ENCODE measurements around the gene KIF12. TPM values are rescaled to one million over a fixed set of nuclear protein-coding genes. Genes with fewer than 3 reads are reported as not detected.

Gene KIF12
- total and polyA plus RNA-seq, 2 experiments from 2014 or later, result 4.2 to 4.3 TPM

DNA sequence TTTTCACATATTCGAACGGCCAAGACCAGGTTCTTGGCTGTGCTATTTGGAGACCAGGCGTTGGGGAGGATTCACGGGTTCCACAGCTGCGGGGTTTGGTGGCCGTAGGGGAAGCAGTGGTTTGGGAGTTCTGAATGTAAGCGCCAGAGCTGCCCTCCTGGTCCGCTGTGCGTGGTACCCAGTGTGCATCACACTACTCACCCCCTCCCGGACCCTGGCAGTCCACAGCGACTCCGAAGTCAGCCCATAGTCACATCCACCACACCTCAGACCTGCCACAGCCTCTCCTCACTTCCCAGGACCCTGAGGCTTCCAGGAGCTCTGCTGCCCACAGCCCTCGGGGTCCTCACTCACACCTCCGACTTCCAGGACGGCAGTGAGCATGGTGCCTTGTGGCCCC, 47.8 kb downstream of the KIF12 start:
- no peaks in the 10 kb centered on the region for H3K27me3 ChIP-seq (ENCODE audit: insufficient read depth)
- no peak overlapping the region for H3K27ac ChIP-seq (ENCODE audit: low read depth)
- Mint-ChIP-seq H3K27ac (no peak overlapping the region), H3K4me3 (no peak overlapping the region), H3K4me1 (peaks cover 7% of the 10 kb centered on the region), H3K27me3 (ENCODE audit: insufficient read depth, low read depth, poor library complexity) (peaks cover 3% of the 10 kb centered on the region), H3K9me3 (no peaks in the 10 kb centered on the region), H3K36me3 (ENCODE audit: low read depth) (peaks cover 40% of the 10 kb centered on the region)
- no peaks in the 10 kb centered on the region for H3F3A ChIP-seq (replicated peaks; ENCODE audit: low read depth)
- H3K4me1 ChIP-seq (ENCODE audit: insufficient read depth), result no peaks in the 10 kb centered on the region
- H3K4me3 ChIP-seq, result no peak overlapping the region
- H3K4me2 ChIP-seq, result no peak overlapping the region
- no peaks in the 10 kb centered on the region for H3K36me3 ChIP-seq (ENCODE audit: insufficient read depth)
- no peaks in the 10 kb centered on the region for H3K79me2 ChIP-seq (replicated peaks; ENCODE audit: insufficient read depth)
- TF ChIP-seq, protein P1, sequence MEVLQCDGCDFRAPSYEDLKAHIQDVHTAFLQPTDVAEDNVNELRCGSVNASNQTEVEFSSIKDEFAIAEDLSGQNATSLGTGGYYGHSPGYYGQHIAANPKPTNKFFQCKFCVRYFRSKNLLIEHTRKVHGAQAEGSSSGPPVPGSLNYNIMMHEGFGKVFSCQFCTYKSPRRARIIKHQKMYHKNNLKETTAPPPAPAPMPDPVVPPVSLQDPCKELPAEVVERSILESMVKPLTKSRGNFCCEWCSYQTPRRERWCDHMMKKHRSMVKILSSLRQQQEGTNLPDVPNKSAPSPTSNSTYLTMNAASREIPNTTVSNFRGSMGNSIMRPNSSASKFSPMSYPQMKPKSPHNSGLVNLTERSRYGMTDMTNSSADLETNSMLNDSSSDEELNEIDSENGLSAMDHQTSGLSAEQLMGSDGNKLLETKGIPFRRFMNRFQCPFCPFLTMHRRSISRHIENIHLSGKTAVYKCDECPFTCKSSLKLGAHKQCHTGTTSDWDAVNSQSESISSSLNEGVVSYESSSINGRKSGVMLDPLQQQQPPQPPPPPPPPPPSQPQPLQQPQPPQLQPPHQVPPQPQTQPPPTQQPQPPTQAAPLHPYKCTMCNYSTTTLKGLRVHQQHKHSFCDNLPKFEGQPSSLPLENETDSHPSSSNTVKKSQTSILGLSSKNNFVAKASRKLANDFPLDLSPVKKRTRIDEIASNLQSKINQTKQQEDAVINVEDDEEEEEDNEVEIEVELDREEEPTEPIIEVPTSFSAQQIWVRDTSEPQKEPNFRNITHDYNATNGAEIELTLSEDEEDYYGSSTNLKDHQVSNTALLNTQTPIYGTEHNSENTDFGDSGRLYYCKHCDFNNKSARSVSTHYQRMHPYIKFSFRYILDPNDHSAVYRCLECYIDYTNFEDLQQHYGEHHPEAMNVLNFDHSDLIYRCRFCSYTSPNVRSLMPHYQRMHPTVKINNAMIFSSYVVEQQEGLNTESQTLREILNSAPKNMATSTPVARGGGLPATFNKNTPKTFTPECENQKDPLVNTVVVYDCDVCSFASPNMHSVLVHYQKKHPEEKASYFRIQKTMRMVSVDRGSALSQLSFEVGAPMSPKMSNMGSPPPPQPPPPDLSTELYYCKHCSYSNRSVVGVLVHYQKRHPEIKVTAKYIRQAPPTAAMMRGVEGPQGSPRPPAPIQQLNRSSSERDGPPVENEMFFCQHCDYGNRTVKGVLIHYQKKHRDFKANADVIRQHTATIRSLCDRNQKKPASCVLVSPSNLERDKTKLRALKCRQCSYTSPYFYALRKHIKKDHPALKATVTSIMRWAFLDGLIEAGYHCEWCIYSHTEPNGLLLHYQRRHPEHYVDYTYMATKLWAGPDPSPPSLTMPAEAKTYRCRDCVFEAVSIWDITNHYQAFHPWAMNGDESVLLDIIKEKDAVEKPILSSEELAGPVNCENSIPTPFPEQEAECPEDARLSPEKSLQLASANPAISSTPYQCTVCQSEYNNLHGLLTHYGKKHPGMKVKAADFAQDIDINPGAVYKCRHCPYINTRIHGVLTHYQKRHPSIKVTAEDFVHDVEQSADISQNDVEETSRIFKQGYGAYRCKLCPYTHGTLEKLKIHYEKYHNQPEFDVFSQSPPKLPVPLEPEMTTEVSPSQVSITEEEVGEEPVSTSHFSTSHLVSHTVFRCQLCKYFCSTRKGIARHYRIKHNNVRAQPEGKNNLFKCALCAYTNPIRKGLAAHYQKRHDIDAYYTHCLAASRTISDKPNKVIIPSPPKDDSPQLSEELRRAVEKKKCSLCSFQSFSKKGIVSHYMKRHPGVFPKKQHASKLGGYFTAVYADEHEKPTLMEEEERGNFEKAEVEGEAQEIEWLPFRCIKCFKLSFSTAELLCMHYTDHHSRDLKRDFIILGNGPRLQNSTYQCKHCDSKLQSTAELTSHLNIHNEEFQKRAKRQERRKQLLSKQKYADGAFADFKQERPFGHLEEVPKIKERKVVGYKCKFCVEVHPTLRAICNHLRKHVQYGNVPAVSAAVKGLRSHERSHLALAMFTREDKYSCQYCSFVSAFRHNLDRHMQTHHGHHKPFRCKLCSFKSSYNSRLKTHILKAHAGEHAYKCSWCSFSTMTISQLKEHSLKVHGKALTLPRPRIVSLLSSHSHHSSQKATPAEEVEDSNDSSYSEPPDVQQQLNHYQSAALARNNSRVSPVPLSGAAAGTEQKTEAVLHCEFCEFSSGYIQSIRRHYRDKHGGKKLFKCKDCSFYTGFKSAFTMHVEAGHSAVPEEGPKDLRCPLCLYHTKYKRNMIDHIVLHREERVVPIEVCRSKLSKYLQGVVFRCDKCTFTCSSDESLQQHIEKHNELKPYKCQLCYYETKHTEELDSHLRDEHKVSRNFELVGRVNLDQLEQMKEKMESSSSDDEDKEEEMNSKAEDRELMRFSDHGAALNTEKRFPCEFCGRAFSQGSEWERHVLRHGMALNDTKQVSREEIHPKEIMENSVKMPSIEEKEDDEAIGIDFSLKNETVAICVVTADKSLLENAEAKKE (CRISPR knock-in tag; IDR thresholded peaks at IDR 0.05), result no peak
- DNase-seq (ENCODE audit: low spot score) (no peak), ATAC-seq (no peak)
- H3K9me2 ChIP-seq (ENCODE audit: insufficient read depth), result 0 out of 2 replicates have a peak, but pooled peaks cover 4% of the 10 kb centered on the region
- no peak overlapping the region for H2AFZ ChIP-seq
- no peaks in the 10 kb centered on the region; the same call in none of the 2 replicates for H4K20me1 ChIP-seq (replicated peaks; ENCODE audit: insufficient read depth)

DNA sequence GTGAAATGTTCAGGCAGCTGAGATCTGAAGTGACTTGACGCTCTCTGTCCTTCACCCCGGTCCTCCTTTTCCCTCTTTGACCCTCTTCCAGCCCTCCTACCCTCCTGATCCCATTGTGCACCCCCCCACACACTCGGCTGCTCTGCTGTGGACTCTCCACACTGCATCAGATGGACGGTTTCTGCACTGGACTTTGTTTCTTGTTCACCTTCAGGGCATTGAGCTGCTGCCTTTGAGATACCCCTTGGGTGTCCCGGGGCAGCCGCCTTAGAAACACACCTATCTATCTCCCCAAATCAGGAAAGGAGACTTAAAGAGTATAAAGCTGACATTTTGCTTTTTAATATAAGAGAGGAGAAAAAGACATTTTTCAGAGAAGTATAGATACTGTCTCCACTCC, 48.4 kb downstream of the KIF12 start:
- ATAC-seq, result no peak
- Mint-ChIP-seq H3K27me3 (ENCODE audit: insufficient read depth, low read depth, poor library complexity) (peaks cover 3% of the 10 kb centered on the region), H3K27ac (no peak overlapping the region)
- TF ChIP-seq CREB1 (CRISPR knock-in tag; IDR thresholded peaks at IDR 0.05; ENCODE audit: low read depth) (no peak), STAT1 (IDR thresholded peaks at IDR 0.05; ENCODE audit: unreplicated experiment) (no peak), NANOG (IDR thresholded peaks at IDR 0.05; ENCODE audit: borderline replicate concordance) (no peak), EZH2 (IDR thresholded peaks at IDR 0.05; ENCODE audit: low read depth, unreplicated experiment) (no peak), ZNF331 (CRISPR knock-in tag; IDR thresholded peaks at IDR 0.05; ENCODE audit: low read depth) (no peak), JUNB (IDR thresholded peaks at IDR 0.05; ENCODE audit: unreplicated experiment) (no peak), EZH2phosphoT487 (IDR thresholded peaks at IDR 0.05; ENCODE audit: unreplicated experiment) (no peak)
- TF ChIP-seq, protein P2, sequence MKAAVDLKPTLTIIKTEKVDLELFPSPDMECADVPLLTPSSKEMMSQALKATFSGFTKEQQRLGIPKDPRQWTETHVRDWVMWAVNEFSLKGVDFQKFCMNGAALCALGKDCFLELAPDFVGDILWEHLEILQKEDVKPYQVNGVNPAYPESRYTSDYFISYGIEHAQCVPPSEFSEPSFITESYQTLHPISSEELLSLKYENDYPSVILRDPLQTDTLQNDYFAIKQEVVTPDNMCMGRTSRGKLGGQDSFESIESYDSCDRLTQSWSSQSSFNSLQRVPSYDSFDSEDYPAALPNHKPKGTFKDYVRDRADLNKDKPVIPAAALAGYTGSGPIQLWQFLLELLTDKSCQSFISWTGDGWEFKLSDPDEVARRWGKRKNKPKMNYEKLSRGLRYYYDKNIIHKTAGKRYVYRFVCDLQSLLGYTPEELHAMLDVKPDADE (IDR thresholded peaks at IDR 0.05), result no peak
- TF ChIP-seq, protein P3, sequence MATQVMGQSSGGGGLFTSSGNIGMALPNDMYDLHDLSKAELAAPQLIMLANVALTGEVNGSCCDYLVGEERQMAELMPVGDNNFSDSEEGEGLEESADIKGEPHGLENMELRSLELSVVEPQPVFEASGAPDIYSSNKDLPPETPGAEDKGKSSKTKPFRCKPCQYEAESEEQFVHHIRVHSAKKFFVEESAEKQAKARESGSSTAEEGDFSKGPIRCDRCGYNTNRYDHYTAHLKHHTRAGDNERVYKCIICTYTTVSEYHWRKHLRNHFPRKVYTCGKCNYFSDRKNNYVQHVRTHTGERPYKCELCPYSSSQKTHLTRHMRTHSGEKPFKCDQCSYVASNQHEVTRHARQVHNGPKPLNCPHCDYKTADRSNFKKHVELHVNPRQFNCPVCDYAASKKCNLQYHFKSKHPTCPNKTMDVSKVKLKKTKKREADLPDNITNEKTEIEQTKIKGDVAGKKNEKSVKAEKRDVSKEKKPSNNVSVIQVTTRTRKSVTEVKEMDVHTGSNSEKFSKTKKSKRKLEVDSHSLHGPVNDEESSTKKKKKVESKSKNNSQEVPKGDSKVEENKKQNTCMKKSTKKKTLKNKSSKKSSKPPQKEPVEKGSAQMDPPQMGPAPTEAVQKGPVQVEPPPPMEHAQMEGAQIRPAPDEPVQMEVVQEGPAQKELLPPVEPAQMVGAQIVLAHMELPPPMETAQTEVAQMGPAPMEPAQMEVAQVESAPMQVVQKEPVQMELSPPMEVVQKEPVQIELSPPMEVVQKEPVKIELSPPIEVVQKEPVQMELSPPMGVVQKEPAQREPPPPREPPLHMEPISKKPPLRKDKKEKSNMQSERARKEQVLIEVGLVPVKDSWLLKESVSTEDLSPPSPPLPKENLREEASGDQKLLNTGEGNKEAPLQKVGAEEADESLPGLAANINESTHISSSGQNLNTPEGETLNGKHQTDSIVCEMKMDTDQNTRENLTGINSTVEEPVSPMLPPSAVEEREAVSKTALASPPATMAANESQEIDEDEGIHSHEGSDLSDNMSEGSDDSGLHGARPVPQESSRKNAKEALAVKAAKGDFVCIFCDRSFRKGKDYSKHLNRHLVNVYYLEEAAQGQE (IDR thresholded peaks at IDR 0.05; ENCODE audit: unreplicated experiment), result no peak

More for the DNA sequence above, 48.4 kb downstream of the KIF12 start:
- Histone ChIP-seq H2AFZ (no peak overlapping the region), H3K4me3 (no peak overlapping the region), H3K4me2 (no peak overlapping the region), H3F3A (replicated peaks; ENCODE audit: low read depth) (no peaks in the 10 kb centered on the region), H3K4me1 (ENCODE audit: insufficient read depth) (no peaks in the 10 kb centered on the region), H3K9me2 (ENCODE audit: insufficient read depth) (0 out of 2 replicates have a peak, but pooled peaks cover 4% of the 10 kb centered on the region), H3K27ac (ENCODE audit: low read depth) (no peak overlapping the region), H4K20me1 (replicated peaks; ENCODE audit: insufficient read depth) (no peaks in the 10 kb centered on the region; the same call in none of the 2 replicates), H3K27me3 (ENCODE audit: insufficient read depth) (no peaks in the 10 kb centered on the region), H3K36me3 (ENCODE audit: insufficient read depth) (no peaks in the 10 kb centered on the region), H3K79me2 (replicated peaks; ENCODE audit: insufficient read depth) (no peaks in the 10 kb centered on the region)
- Mint-ChIP-seq H3K36me3 (ENCODE audit: low read depth) (peaks cover 40% of the 10 kb centered on the region), H3K4me1 (peaks cover 4% of the 10 kb centered on the region), H3K9me3 (no peaks in the 10 kb centered on the region), H3K4me3 (no peak overlapping the region)
- DNase-seq (ENCODE audit: low spot score), result no peak
